HG02678 (cell line): ENCODE results near the gene S100A1.

Experiments
- ATAC-seq: cut with Tn5 transposase; IDR thresholded peaks from one replicate; pipeline ENCODE4 v1.9.1; 2021; ENCODE audit warnings: mild to moderate bottlenecking, moderate library complexity; ENCODE audit not compliant: unreplicated experiment

S100A1 gene

DNA sequence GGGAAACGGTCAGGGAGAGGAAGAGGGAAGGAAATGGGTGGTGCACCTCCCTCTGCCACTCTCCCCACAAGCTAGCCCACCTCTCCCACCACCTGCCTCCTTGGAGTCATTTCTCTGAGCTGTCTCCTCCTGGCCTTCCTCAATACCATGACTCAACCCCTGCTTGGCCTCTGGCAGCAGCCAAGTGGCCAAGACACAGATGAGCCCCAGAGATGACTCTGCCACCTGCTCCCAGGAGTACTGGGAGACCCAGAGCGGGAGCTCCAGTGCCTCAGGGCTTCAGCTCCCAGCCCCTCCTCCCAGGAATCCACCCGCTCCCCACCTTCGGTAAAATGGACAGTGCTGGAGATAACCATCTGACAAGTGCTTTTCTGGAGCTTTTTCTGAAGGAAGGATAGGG lies 17.9 kb upstream of the S100A1 start:
- ATAC-seq, result no peak

DNA sequence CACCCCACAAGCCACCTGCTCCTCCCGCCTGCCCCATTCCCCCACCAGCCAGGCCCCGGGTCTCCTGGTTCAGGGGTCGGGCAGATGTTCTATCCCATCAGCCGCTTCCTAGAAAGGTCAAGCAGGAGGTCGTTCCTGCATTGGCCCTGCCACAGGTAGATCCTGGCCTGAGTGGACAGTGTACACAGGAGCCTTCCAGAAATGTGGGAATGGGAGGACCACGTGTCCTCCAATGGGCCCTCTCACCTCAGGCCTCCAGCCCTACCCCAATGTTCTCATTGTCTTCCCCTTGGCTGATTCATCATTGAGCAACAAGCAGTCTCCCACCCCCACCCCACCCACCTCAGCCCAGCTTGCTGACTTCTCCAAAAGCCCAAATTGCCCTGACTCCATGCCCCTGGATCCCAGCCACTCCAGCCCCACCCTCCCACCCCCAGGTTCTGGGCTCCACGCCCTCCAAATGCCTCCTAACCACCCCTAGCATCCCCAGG lies 17.4 kb upstream of the S100A1 start:
- ATAC-seq, result no peak

DNA sequence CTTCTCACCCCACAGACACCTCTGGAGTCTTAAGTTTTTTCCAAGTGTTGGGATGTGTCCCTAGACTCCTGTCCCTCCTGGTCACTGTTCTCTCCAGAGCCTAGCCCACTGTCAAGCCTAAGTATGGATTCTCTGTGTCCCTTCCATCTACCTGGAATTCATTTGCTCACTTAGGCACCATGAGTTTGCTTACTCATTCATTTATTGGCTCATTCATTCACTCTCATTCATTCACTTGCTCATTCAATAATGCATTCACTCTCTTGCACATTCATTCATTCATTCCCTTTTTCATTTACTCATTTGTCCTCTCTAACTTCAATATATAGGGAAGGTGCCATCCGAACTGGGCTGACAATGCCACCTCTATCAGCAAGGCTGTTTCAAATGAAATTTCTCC lies 16.9 kb upstream of the S100A1 start:
- no peak for ATAC-seq

DNA sequence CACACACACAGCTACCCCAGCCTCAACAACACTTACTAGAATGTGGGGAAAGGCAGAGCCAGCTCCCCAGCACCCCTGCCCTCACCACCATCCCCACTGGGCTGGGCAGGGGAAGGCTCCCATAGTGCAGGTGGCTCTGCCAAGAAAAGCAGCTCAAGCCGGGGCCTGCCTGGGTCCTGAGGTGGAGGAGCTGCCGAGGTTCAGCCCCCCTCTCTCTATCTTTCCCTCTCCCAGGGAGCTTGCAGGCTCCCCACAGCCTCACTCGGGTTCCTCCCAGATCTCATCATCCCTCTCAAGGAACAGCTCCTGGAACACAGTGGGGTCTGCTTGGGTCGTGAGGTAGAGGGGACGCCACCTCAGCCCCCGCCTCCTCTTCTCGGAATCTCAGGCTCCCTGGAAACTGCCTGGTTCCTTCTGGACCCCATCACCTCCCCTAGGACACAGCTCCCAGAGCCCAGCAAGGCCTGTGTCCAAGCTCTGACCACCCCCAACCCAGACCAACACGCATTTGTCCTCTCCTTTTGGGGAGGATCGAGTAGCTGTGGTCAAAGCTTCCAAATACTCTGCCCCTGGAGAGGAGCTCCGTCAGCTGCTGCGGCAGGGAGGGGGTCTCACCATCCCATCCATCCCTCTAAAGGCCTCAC lies 16.0 kb upstream of the S100A1 start:
- ATAC-seq, result no peak

DNA sequence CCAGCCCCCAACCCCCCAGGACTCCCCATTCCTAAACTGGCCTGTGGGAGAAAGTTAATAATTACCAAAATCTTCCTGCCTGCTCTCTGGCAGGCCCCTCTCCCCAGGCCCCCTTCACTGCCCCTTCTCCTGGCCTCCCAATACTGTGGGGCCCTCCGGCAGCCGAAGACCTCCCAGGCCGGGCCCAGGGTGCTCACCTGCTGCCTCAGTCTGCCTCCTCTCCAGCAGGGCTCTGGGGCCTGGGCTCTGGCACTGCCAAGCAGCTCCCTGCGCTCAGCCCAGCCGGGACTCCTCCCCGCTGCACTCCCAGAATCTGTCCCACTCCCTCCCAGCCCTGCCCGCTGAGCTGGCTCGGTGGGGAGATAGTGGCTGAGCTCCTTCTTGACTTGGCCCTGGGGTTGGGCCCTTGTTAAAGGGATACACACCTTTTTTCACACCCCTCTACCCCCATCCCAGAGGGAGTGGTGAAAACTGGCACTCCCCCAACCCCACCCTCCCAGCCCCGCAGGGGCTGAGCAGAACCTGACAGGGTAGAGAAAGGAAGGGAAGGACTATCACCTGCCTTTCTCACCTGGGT lies 15.4 kb upstream of the S100A1 start, which contains the start of gene S100A16:
S100A16 (minus strand) TSS at position 383 of the 577 bp plus-strand sequence. CDS start 4,986 bp downstream, outside the sequence.
- ATAC-seq, result no peak

DNA sequence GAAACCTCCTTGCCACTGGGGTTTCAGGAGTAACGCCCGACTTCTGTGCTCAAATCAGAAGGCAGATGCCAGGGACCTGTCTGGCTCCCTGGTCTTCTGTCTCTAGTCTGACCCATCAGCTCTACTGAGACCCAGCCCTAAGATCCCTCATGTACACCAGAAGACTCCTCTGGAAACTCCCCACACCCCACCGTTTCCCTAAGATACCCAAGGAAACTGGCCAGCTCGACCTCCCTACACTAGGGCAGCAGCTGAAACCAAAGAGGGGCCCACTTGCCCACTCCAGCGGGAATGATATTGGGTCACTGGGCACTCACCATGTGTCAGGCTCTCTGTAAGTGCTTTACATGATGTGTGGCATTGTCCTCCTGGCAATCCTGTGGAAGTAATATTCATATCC lies 14.8 kb upstream of the S100A1 start:
- no peak for ATAC-seq

DNA sequence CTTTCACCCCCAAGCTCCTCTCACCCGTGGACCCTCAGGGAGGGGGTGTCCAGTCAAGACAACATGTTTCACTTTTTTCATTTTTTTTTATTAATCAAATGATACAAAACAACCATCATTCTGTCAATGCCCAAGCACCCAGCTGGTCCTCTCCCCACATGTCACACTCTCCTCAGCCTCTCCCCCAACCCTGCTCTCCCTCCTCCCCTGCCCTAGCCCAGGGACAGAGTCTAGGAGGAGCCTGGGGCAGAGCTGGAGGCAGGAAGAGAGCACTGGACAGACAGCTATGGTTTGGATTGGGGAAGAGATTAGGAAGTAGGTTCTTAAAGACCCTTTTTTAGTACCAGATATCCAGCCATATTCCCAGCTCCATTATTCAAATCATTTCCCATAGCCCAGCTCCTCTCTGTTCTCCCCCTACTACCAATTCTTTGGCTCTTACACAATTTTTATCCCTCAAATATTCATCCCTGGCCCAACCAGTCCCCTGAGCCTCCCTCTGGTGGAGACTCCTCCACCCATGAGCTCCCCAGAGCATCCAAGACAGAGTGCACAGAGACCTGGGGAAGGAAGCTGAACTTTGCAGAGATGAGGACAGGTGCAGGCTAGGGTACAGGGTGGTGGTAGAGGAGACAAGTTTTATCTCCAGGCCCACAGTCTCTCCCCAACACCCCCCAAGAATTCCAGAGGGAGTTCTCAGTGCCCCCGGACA lies 13.9 kb upstream of the S100A1 start:
- ATAC-seq, result no peak

DNA sequence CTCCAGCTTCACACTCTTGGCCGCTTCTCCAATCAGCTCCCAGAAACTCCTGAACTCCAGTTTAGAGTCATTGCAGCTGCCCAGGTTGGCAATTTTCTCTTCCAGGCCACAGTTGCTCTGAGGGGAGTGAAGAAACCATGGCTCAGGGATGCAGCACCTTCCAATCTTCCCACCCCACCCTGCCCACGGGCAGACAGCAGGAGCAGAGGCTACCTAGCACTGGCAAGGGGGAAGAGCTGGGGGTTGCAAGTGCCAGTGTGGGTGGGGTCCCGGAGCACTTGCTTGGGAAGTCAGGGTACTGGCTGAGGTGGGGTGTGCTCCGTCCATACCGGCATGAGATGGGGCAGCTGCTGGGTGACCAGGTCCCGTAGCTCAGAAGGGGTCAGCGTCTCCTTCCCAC lies 13.3 kb upstream of the S100A1 start:
- ATAC-seq, result no peak

DNA sequence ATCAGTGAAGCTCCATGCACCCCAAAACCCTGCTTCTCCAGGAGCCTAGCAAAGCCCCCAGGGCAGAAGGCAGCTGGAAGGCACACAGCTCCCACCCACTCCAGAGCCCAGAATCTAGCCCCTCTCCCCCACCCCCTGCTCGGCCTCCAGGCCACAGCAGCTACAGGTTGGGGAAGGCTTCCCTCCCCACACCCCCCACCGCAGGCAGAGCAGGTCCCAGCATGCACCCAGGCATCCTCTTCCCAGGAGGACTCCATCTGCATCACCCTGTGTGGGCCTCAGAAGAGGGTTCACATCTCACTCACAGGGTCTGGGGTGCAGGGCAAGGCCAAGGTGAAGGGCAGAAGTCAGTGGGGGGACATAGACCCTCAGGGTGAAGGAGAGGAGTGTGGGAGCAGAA lies 12.8 kb upstream of the S100A1 start:
- ATAC-seq, result no peak

DNA sequence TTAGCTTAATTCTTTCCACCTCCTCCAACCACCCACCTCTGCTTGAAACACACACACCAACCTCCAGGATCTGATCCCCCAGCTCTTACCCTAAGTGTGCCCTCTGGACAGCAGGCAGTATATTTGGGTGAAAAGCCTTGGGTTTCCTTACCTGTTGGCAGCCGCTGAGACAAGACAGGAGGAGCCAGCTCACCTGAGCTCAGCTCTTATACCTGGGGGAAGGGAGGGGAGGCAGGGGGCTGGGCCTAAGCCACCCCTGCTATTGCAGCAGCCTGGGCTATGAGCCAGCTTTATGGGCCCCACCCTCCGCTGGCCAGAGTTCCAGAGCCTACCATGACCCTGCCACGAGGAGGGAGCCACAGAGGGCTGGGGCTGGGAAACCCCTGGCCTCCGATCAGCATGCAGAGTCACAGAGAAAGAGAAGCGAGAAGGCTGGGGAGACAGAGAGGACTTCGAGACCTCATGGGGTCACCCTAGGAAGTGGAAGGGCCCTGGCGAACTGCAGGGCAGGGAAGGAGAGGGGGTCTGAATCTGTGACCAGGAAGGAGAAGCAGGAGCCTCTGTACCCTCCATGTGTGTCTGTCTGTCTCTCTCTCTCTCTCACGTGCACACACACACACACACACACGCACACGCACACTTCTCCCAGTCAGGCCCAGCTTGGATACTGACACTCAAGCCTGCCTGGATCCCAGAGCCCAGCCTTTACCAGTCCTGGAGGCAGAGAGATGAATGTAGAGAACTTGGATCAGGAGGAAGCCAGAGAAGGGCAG lies 11.9 kb upstream of the S100A1 start, which contains the start of gene S100A14:
S100A14 (minus strand) TSS at position 182 of the 773 bp plus-strand sequence. CDS start 467 bp downstream, outside the sequence.
- ATAC-seq, result no peak

DNA sequence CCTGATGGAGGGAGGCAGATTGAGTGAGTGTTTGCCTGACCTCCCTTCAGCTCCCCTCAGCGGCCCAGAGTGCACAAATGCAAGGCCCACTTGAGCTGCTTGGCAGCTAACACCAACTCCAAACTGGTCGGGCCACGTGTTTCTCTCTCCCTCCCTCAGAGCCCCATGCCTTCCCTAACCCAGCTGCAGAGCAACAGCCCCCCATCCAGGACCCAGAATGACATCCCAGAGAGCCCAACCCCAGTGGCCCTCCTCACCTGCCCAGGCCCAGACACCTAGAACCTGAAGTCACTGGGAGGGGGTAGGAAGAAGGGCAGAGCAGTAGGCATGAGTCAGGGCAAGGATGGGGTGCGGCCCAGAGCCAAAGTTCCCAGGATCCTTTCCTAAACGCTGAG lies 11.3 kb upstream of the S100A1 start:
- no peak for ATAC-seq

DNA sequence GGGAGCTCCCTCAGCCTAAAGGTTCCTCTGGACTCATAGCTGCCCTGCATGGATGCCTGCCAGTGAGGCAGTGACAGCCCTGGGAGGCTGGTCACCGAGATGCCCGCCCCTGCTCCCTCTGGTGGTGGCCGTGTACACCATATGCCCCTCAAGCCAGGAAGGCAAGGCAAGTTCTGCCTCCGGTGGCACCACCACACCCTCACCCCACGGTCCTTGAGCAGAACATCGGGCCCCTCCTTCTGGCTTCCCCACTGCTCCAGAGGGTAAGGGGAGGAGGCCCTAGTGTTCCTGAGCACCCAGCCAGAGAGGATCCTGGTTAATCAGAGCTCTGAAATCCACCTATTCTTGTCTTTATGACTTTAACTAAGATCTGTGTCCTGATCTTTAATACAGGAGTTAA lies 10.6 kb upstream of the S100A1 start:
- ATAC-seq, result peak; percentile 75

DNA sequence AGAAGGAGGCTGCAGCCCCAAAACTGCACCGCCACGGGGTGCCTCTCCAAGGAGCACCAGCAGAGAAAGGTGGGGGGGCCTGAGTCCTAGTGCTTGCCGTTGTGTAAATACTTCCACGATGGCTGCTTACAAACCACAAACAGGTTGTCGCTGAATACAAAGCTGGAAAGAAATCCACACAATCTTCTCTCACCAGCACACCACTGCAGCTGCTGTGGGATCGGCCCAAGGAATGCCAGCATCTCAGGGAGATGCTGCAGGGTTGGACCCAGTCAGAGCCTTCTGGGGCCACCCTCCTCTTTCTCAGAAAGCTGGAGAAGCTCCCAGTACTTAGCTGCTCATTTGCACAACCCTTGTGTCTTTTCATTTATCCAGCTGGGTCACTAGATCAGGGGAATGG lies 9.1 kb upstream of the S100A1 start:
- ATAC-seq, result no peak

DNA sequence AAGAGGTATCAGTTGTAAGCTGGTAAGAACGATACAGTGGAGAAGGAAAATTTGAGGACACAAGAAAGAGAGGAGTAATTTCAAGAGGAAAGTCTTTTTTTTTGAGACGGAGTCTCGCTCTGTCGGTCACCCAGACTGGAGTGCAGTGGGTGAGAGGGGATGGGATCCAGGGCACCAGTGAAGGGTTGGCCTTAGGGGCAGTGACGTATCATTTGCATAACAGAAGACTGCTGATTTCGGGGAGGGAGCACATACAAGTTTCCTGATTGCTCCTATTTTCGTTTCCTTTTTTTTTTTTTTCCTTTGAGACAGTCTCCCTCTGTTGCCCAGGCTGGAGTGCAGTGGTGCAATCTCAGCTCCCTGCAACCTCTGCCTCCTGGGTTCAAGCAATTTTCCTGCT lies 5.1 kb upstream of the S100A1 start:
- ATAC-seq, result no peak

DNA sequence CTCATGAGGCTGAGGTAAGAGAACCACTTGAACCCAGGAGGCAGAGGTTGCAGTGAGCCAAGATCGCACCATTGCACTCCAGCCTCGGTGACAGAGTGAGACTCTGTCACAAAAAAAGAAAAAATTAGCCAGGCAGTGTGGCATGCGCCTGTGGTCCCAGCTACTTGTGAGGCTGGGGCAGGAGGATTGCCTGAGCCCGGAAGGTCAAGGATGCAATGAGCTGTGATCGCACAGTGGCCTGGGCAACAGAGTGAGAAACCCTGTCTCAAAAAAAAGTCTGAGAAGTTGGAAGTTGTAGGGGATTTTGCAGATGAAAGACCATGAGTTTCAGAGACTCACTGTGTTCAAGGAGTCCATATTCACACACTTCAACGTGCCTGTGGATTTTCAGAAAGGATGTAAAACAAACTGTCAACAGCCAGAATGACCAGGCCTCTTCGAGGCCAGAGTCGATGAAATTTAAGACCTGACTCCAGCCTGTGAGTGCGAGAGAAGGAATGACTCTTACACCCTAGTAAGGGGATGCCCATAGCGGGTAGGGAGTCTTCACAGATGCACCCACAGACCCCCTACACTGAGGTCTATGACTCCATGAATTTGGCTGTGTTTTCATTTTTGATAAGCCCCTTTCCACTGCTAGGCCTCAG lies 3.1 kb upstream of the S100A1 start:
- no peak for ATAC-seq

DNA sequence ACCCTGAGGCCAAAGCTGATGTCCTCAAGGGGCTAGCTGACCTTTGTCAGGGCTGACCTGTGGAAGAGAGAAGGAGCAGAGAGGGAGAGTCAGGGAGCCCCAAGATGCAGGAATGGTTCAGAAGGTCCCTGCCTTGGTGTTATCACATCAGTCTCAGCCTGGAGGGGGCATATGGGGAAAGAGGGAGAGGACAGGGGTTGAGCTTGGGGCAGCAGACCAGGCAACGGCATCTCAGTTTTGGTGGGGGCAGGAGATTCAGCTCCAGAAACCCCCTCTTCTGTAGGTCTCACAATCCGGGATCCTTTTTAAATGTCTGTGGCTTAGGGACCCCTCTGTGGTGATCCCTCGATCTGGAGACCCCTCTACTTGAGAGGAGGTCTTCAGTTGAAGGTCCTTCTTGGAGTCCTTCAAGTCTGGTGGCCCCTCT lies 1.7 kb upstream of the S100A1 start:
- no peak for ATAC-seq

DNA sequence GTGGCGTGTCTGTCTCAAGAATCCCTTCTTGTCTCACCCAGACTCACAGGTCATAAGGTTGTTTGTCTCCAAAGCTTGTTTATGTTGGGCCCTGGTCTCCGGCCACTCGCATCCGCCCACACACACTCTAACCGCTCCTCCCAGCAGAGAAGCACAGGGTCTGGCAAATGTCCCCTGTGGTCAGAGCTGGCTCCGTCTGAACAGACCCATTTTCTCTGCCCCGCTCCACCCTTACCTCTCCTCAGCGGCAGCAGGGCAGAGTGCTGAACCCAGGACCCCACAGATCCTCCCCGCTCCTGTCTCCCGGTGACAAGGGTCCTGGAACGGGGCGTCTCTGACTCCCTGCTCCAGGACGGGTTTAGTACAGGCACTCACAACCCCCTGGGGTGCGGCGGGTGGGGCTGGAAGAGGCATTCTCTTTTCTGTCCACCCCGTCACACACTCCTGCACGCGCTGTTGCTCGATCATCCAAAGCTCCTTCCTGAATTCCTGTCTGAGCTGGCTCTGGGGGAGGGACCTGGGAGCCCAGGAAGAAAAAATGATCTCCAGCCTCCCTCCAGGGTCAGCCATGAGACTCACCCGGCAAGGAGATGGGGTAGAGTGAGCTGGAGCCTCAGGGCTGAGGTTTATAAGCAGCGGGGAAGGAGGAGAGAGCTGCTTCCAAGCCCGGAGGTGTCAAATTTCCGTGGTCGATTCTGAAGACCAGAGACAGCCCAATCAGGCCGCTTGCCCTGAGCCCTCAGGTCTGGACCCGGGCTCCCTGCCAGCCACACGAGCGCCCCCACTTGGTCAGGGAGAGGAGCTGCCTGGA lies 1.1 kb upstream of the S100A1 start, which contains the start of gene S100A13:
S100A13 (minus strand) TSS at position 602 of the 811 bp plus-strand sequence. CDS start 1,033 bp downstream, outside the sequence.
- ATAC-seq, result no peak

DNA sequence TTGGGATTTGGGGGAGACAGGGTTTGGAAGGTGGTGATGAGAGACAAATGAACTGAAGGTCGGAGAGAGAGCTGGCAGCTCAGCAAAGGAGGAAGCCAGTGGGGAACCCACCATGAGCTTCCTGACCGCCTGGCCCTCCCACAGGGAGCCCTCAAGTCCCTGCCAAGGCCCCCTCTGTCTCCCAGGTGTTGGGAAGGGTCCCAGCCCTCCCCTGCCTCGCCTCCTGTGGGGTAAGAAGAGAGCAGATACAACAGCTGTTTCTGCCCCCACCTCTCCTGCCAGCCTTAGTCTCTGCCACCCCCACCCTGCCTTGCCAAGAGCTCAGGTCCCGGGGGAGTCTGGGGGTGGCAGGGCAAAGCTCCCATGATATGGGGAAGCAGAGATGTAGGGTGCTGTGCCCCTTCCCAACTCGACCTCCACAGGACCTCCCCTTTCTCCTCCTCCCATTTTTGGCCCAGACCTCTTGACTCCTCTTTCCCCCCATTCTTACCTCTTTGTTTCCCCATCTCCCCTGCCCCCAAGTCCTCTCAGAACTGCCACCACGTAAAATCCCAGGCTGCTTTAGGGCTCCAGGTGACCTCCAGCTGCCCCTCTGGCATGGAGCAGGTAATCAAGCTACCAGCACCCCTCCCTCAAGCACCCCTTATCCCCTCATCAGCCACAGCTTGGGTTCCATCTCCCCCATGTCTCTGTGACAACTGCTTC lies 556 bp downstream of the S100A1 start:
- no peak for ATAC-seq

DNA sequence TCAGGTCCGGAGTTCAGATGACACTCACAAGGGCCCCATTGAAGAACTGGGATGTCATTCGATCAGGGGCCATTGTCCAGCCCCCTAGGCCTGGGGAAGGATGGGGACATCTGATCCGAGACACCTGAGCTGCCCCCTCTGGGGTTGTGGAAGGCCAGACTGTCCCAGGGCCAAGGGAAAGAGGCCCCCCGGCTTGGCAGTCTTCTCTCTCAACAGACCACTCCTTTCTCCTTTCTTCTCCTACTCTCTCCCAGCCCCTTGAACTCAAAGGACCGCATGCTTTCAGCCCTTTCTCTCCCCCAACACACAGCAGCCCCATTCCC lies 1.1 kb downstream of the S100A1 start:
- ATAC-seq, result no peak
